ENCODE results near the gene RAD52. TPM values are rescaled to one million over a fixed set of nuclear protein-coding genes. Genes with fewer than 3 reads are reported as not detected.

RAD52 gene
- total RNA-seq, 1 experiment from 2014 or later: 4.8 TPM

DNA sequence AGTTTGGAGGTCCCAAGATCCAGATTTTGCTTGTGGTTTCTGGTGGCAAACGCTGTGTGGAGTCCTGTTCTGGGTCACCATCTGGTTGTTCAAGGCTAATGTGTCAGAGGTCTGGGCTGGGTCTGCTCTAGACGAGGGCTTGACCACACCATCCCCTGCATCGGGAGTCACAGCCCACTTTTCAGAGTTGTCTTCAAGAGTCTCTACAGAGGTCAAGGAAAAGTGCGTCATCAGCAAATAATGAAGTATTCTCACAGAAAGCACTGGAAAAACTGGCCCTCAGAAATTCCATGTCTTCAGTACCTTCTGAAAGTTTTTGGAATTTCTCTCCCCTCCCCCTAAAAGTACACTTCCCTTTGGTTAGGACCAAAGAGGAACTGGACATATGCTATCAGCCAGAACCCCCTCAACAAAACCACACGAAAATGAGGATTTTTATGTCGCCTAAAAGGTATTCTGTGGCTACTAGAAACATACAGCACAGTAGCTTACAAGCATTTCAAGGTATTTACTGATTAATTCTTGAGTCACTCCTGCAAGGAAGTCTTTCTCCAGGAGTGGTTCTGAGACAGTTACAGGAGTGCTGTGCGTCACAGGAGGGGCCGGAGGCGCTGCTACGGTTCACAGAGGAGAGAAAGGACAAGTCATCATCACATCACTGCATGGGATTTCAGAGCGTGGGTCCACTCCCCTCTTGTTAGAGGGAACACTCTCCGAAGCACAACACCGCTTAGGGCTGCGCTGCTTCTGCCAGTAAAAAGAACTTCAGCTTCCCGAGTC lies 35.4 kb downstream of the RAD52 start:
- DNase-seq (ENCODE audit: low read depth): peak; percentile 59

DNA sequence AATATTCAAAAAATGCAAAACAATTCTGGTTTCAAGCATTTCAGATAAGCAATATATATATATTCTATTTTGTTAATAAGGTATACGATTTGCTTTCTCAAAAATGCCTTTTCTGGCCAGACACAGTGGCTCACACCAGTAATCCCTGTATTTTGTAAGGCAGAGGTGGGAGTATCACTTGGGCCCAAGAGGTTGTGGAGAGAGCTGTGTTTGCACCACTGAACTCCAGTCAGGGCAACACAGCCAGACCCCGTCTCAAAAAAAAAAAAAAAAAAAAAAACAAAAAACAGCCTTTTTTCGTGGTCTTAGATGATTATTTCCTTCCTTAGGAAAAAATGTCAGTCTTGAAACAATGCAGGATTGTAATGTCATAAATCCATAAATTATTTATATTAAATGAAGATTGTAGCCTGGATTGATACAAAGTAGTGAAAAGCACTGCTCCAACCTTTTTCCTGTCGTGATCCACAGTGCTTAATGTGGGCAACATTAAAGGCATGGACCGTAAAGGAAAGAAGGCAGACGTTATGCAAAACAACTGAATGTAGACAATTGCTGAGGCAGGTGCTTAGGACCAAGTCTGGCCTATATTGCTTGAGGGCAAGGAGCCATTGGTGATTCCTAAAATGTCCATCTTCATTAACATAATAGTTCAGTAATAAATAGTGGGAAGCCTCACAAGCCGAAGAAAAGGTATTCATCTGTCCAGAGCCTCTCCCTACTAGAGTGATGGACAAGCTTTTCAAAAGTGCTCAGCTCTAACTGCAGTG lies 36.8 kb downstream of the RAD52 start:
- no peak for DNase-seq (ENCODE audit: low read depth)

GRCh38 chr12:911191-911826 lies 38.2 kb downstream of the RAD52 start:
- DNase-seq (ENCODE audit: low read depth): no peak

DNA sequence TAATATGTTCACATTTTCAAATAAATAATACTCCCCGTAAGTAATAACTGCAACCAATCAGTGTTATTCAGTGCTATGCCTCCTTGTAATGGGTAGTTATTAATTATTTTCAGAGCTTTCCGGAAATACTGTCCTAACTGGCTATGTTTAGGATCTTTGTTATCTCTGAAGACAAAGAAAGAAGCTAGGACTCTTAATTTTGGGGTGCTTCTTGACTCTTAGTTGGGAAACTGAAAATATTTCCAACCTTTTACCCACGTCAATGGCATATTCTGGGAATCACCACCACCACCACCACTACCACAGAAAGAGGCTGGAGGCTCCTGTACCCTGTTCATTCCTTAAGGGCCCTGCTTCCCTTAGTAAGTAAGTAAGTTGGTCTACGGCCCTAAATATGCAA lies 39.1 kb downstream of the RAD52 start:
- no peak for DNase-seq (ENCODE audit: low read depth)

GRCh38 chr12:909861-910260 lies 39.6 kb downstream of the RAD52 start:
- DNase-seq (ENCODE audit: low read depth): no peak

GRCh38 chr12:907413-908185 lies 41.9 kb downstream of the RAD52 start:
- DNase-seq (ENCODE audit: low read depth): no peak

GRCh38 chr12:906062-906585 lies 43.4 kb downstream of the RAD52 start:
- DNase-seq (ENCODE audit: low read depth): no peak

DNA sequence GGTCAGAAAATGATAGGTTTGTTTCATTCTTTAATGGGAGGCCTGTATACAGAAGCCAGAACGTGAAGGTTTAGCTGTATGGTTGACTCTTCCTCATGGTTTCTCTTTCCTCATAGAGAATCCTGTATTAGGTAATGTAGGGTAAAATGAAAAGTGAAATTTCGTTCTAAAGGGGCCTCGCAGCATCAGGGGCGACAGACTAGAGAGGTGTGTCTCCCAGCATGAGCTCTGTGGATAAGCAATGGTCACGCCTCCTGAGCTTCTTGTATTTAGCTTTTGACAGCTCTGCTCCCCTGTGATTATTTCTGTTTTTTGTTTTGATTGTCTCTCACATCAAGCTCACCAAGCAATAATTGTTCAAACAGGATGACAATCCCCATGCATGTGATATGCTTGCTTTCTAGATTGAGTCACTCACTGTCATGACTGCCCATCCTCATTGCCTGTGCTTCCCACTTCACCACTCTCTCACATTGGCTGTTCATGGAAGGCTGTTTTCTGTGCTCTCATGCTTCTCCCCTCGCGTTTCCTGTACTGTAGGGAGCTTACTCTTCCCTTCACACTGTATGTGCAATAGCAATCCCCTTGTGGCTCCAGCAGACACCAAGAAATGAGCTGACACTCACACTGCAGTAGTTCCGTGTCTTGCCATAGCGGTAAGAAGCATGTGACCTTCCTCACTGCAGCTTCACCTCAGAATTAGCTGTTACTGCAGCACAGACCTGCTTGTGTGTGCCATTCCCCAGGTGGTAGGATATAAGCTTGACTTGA lies 44.0 kb downstream of the RAD52 start:
- DNase-seq (ENCODE audit: low read depth): no peak

DNA sequence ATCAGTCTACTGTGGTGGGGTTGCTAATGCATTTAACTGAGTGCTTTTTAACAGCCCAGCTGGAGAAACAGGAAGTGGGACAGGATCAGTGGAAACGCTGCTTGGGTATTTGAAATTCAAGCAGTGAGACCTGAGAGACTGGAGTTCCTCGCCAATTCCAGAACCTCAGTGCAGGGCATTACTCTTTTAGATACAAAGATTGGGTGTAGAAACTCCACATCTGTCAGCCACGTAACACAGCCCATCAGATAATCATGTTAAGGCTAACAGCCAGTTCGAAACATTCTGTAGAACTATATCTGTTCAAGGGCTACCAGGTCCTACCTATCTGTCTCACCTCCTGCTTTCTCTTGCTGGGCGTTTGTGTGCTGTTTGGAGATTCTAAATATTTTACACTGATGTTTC lies 45.5 kb downstream of the RAD52 start:
- DNase-seq (ENCODE audit: low read depth): no peak

GRCh38 chr12:903055-903454 lies 46.4 kb downstream of the RAD52 start:
- DNase-seq (ENCODE audit: low read depth): no peak

DNA sequence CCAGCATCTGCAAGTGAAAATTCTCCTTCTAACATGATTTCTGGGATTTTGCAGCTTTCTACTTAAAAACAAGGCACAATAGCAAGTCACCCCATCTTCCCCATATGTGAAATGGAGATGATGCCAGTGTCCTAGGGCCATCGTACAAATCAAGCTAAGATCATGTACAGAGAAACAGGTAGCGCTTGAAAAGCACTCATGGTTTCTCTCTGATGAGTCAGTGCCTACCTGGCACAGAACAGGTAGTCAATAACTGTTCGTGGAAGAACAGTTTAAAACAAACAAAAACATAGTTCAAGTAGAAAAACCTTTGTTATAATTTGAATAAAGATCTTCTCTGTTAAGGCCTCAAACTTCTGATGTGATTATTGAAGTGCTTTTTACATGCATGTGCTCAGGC lies 46.9 kb downstream of the RAD52 start:
- no peak for DNase-seq (ENCODE audit: low read depth)

- no peak for DNase-seq (ENCODE audit: low read depth)
Observed at GRCh38 chr12:897386-897785, 52.1 kb downstream of the RAD52 start.

GRCh38 chr12:896031-896430 lies 53.5 kb downstream of the RAD52 start:
- no peak for DNase-seq (ENCODE audit: low read depth)

GRCh38 chr12:894226-894625 lies 55.3 kb downstream of the RAD52 start:
- DNase-seq (ENCODE audit: low read depth): no peak

DNA sequence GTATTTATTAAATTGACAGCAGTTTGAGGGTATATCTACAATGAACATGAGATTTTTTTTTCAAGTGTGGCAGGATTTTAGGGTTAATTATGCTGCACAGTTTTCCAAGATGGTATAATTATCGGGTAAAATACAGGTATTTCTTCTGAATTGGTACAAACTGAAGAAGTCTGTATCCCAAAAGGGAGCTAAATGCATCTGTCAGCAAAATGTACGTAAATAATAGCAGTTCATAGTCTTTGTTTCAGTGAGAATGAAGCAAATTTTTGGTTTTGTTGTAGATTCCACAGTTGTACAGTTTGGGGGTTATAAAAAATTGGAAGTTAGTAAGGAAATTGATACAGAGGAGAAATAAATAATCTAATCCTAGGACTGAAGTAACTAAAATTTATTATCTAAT lies 63.3 kb downstream of the RAD52 start:
- no peak for DNase-seq (ENCODE audit: low read depth)

GRCh38 chr12:885701-886100 lies 63.8 kb downstream of the RAD52 start:
- no peak for DNase-seq (ENCODE audit: low read depth)

GRCh38 chr12:884746-885414 lies 64.6 kb downstream of the RAD52 start:
- no peak for DNase-seq (ENCODE audit: low read depth)

DNA sequence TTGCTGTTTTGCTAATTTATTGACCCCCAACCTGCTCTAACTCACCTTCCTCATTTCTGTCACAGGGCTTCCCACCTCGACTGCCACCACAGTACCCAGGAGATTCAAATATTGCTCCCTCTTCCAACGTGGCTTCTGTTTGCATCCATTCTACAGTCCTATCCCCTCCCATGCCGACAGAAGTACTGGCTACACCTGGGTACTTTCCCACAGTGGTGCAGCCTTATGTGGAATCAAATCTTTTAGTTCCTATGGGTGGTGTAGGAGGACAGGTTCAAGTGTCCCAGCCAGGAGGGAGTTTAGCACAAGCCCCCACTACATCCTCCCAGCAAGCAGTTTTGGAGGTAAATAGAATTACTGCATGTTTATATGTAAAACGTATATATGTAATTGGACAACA lies 68.8 kb downstream of the RAD52 start:
- no peak for DNase-seq (ENCODE audit: low read depth)

DNA sequence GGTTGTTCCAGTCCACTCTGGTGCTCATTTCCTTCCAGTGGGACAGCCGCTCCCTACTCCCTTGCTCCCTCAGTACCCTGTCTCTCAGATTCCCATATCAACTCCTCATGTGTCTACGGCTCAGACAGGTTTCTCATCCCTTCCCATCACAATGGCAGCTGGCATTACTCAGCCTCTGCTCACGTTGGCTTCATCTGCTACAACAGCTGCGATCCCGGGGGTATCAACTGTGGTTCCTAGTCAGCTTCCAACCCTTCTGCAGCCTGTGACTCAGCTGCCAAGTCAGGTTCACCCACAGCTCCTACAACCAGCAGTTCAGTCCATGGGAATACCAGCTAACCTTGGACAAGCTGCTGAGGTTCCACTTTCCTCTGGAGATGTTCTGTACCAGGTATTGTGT lies 69.9 kb downstream of the RAD52 start:
- peak; percentile 73 for DNase-seq (ENCODE audit: low read depth)

- peak; percentile 11 for DNase-seq (ENCODE audit: low read depth)
Observed at GRCh38 chr12:873954-874353, 75.5 kb downstream of the RAD52 start.
